ENCODE results near the gene CCDC148.

The CCDC148 gene

DNA sequence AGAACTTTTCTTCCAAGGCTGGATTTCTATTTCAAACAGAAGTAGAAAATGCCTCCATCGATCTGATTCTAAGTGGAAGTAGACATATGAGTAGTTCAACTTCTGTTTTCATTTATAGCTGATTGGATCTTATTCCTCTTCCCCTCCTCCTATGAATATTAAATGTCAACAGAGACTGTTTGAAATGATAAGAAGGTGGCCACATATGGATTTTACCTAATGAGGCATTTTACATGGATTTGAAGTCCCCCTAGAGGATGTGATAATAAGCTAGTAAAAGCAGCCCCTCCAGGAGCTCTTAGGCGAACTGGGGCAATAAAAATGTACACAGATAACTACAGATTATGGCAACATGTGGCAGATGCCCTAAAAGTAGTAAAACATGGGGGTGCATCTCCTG, 283.8 kb downstream of the CCDC148 start:
- DNase-seq (ENCODE audit: low read depth), result no peak
- TF ChIP-seq, protein P1, sequence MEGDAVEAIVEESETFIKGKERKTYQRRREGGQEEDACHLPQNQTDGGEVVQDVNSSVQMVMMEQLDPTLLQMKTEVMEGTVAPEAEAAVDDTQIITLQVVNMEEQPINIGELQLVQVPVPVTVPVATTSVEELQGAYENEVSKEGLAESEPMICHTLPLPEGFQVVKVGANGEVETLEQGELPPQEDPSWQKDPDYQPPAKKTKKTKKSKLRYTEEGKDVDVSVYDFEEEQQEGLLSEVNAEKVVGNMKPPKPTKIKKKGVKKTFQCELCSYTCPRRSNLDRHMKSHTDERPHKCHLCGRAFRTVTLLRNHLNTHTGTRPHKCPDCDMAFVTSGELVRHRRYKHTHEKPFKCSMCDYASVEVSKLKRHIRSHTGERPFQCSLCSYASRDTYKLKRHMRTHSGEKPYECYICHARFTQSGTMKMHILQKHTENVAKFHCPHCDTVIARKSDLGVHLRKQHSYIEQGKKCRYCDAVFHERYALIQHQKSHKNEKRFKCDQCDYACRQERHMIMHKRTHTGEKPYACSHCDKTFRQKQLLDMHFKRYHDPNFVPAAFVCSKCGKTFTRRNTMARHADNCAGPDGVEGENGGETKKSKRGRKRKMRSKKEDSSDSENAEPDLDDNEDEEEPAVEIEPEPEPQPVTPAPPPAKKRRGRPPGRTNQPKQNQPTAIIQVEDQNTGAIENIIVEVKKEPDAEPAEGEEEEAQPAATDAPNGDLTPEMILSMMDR (IDR thresholded peaks at IDR 0.05; ENCODE audit: low read length, missing control alignments), result no peak
- no peak overlapping the region for H3K4me3 ChIP-seq (replicated peaks; ENCODE audit: low read depth, low read length)

DNA sequence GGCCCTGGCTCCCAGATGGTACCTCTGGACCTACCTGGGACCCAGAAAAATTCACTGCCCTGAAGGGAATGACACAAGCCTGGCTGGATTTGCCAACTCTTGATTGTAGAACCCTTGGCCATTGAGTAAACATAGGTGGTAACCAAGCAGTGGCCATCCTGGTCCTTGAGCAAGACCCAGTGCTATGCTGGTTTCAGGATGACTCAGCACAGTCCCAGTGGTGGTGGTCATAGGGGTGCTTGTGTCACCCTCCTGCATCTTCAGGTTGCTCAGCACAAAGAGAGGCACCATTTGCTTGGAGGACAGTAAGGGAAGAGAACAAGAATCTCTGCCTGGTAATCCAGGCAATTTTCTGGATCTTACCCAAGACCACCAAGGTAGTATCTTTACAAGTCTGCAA, 302.0 kb downstream of the CCDC148 start:
- no peak overlapping the region for H3K4me3 ChIP-seq (replicated peaks; ENCODE audit: low read depth, low read length)
- DNase-seq (ENCODE audit: low read depth), result no peak

DNA sequence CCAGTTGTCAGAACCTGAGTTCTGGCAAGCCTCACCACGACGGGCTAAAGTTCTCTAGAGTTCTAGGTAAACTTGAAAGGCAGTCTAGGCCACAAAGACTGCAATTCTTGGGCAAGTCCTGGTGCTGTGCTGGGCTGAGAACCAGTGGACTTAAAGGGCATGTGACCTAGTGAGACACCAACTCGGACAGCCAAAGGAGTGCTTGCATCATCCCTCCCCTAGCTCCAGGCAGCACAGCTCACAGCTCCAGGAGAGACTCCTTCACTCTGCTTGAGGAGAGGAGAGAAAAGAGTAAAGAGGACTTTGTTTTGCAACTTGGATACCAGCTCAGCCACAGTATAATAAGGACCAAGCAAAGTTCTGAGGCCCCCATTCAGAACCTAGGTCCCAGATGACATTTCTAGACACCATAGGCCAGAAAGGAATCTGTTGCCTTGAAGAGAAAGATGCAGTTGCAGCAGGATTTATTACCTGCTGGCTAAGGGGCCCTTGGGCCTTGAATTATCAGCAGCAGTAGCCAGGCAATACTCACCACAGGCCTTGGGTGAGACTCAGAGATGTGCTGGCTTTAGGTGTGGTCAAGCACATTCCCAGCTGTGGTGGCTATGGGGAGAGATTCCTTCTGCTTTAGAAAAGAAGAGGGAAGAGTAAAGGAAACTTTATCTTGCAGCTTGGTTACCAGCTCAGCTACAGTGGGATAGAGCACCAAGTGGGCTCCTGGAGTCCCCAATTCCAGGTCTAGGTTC, 303.1 kb downstream of the CCDC148 start:
- no peak overlapping the region for H3K4me3 ChIP-seq (replicated peaks; ENCODE audit: low read depth, low read length)
- DNase-seq (ENCODE audit: low read depth), result no peak
- TF ChIP-seq, protein P1 (IDR thresholded peaks at IDR 0.05; ENCODE audit: low read length, missing control alignments), result no peak

More for the DNA sequence above, 302.0 kb downstream of the CCDC148 start:
- TF ChIP-seq, protein P1 (IDR thresholded peaks at IDR 0.05; ENCODE audit: low read length, missing control alignments), result no peak

DNA sequence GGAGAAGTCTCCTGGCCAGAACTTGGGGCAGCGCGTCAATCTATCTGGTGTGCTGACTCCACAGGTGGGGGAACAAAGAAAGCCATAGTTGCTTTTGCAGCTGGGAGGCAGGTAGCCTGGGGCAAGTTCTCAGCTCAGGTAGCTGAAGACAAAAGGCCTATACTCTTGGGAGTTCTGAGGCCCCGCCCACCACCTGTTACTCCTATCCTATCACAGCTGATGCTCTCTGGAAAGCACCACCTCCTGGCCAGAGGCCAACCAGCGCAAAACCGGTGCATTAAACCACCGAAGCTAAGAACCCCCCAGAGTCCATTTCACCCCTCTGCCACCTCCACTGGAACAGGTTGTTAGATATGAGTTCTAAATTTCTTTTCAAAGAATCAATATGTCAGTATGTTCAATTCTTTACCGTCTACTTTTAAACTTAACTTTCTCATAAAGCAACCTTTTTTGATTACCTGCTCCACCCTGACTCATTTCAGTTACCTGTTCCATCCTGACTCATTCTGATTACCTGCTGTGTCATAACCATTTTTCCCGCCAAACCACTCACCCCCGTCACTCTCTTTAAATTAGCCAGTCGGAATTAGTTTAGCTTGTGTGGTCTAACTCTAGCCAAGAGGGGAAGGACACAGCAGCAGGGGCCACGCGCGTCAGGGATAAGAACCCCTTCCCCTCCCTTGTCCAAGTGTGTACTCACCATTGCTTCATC, 311.5 kb downstream of the CCDC148 start:
- DNase-seq (ENCODE audit: low read depth), result no peak
- no peak overlapping the region for H3K4me3 ChIP-seq (replicated peaks; ENCODE audit: low read depth, low read length)
- TF ChIP-seq, protein P1 (IDR thresholded peaks at IDR 0.05; ENCODE audit: low read length, missing control alignments), result no peak

DNA sequence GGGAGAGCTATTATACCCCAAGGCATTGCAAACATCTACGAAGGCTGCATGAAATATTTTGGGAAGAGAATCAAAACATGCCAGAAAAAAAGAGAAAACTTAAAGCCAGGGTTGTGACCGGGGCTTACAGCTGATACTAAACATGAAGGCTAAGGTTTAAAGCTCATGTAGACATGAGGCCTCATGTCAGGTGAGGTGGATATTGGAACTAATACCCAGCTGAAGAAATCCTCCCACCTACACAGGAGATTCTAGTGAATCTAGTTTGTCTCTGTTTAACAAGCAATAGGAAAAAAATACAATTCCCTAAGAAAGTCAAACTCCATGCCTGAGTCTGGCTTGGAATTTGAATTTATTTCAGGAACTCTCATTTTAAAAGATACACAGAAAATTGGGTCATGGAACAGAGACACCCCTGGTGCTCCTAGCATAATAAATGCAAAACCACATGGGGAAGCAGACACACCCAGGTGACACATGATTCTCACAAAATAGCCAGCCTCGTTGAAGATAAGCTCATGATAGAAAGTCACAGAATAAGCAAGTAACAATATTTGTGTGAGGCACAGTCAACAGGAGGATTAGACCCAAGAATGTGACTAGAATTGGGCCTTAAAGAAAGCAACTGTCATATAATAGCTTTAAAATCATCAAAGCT, 312.7 kb downstream of the CCDC148 start:
- H3K4me3 ChIP-seq (replicated peaks; ENCODE audit: low read depth, low read length), result no peak overlapping the region
- no peak for DNase-seq (ENCODE audit: low read depth)
- TF ChIP-seq, protein P1 (IDR thresholded peaks at IDR 0.05; ENCODE audit: low read length, missing control alignments), result no peak

DNA sequence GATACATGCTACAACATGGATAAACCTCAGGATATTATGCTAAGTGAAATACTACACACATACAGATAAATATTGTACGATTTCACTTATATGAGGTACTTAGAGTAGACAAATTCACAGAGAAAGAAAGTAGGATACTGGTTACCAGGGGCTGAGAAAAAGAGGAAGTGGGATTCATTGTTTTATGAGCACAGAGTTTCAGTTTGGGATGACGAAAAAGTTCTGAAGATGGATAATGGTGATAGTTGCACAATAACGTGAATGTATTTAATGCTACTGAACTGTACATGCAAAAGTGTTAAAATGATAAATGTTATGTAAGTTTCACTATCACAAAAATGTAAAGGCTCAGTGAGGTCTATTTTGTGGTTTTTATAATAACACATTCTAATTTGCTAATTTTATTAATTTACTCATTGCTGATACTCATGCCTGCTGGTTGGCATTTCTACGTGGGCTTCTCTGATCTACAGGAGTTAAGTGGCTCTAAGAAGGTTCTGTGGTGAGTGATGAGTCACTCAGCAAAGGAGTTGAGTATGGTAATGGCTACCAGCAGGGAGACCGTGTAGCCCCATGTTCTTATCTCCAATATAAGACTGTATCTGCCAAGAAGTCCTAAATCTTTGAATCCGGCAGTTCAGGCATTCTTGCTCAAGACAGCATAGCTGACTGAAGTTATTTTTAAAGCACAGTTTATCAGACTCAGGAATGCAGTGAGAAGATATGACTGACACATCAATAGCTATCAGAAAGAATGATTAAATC, 313.8 kb downstream of the CCDC148 start:
- no peak overlapping the region for H3K4me3 ChIP-seq (replicated peaks; ENCODE audit: low read depth, low read length)
- DNase-seq (ENCODE audit: low read depth), result peak; percentile 26
- TF ChIP-seq, protein P1 (IDR thresholded peaks at IDR 0.05; ENCODE audit: low read length, missing control alignments), result no peak

All from fibroblast of pulmonary artery (primary cell).